ENCODE measurements around the gene TICRR.
"Not testable (repeated sequence)": the region's sequence is repeated elsewhere in the genome, so short reads cannot be mapped to it uniquely, and the experiment has no call there.

TICRR gene

DNA sequence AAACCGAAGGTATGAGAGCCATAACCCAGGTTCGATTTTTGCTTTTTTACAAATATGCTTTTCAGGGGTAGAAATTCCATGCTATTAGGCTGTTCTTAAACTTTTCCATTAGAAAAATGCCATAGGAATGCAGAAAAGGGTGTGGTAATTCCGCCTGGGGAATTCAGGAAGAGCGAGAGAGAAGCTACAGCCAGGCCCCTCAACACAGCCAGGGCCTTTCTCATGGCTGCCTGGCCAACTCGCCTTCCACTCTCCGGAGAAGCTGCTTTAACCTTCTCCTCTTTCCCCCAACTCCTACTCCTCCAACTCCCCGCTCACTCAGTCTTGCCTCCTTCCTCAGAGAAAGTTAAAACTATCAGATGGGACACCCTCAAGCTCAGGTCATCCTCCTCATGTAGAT, 9.1 kb upstream of the TICRR start:
- DNase-seq (ENCODE audit: low spot score) = no peak

DNA sequence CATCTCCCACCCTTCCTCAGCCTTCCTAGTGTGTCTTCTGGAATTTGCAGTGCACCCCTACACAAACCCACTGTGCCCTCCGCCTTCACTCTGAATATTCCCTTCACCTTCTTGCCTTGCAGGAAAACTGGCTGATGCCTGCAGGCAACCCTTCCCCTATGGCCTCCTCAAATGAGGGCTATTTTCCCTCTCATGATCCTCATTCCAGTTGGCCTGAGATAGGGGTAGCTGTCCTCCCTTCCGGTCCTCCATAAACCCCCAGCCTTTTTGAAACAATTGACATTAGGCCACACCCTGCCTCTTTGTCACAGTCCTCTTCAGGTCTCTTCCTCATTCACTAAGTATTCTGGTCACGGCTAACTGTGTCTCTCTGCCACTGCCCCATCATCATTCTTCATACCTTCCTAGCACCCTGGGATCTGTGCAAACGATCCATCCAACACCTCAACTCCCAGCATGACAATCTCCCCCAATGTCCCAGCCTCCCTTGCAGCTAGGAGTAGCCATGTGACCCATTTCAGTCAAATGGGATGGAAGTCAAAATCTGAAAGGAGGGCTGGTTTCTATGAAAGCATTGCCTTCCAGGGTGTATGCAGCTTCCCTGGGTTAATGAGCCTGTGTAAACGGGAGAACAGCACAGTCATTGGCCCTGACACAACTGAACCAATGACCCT, 8.5 kb upstream of the TICRR start:
- no peak for DNase-seq (ENCODE audit: low spot score)

DNA sequence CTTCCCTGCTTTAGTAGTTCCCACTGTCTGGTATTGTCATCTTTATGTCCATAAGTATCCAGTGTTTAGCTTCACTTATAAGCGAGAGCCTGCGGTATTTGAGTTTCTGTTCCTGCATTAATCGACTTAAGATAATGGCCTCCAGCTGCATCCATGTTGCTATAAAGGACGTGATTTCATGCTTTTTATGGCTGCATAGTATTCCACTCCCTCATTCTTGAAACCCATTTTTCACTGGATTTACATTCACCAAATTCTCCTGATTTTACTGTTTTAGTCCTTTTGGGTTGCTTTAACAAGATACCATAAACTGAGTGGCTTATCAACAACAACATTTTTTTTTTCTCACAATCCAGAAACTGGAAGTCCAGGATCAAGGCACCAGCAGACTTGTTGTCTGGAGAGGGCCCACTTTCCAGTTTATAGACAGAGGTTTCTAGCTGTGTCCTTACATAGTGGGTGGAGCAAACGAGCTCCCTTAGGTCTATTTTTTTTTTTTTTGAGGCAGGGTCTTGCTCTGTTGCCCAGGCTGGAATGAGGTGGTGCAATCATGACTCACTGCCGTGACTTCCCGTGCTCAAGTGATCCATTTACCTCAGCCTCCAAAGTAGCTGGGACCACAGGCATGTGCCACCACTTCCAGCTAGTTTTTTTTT, 6.1 kb upstream of the TICRR start:
- DNase-seq (ENCODE audit: low spot score) = no peak

DNA sequence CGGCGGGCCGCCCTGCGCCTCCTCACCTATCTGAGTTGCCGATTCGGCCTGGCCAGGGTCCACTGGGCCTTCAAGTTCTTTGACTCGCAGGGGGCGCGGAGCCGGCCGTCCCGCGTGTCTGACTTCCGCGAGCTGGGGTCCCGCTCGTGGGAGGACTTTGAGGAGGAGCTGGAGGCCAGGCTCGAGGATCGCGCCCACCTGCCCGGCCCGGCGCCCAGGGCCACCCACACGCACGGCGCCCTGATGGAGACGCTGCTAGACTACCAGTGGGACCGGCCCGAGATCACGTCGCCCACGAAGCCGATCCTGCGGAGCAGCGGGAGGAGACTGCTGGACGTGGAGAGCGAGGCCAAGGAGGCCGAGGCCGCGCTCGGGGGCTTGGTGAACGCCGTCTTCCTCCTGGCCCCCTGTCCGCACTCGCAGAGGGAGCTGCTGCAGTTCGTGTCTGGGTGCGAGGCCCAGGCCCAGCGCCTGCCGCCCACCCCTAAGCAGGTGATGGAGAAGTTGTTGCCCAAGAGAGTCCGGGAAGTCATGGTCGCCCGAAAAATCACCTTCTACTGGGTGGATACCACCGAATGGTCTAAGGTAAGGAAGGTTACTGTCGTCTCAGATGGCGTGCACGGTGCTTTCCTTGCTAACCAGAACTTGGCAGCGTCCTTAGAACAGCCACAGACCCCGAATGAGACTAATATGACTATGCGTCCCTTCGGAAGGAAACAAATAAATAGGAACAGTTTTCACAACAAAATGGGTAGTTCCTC, 567 bp downstream of the TICRR start:
- no peak for DNase-seq (ENCODE audit: low spot score)

DNA sequence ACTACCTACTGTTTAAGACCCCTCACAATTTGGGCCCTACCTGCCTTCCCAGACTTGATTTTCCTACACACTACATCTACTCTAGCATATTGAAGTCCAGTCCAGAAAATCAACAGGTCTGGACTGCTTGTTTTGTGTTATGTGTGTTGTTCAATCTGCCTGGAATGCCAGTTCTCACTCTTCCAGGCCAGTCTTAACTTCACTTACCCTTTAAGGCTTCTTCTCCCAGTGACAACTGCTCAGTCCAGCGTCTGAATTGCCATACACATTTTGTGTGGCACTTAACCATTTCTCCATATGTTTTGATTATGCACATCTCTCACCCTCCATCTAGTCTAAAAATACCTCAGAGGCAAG, 1.1 kb downstream of the TICRR start:
- DNase-seq (ENCODE audit: low spot score) = no peak

DNA sequence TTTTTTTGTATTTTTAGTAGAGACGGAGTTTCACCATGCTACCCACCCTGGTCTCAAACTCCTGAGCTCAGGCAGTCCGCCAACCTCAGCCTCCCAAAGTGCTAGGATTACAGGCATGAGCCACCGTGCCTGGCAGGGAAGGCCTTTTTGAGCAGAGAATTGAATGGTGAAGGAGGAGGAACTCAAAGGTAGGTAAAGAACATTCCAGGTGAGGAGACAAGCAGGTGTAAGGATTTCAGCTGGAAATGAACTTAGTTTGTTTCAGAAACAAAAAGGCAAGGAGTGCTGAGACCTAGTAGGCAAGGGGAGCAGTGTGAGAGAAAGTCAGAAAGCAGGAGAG, 2.5 kb downstream of the TICRR start:
- DNase-seq (ENCODE audit: low spot score) = no peak

DNA sequence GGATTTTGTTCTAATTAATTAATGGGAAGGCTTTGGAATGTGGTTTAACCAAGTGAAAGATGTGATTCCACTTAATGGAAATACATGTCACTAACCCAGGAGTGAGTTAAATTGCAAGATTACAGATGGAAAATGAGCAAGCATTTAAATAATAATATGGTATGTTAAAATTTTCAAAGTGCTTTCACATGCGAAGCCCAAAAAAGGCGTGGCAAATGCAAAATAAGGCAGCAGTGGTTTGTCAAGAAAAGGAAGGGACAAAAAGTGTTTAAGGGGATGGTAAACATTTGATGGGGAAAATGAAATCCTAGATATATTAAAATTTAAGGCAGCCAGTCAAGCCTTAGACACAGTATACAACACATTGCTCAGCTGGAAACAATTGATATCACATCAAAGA, 2.9 kb downstream of the TICRR start:
- DNase-seq (ENCODE audit: low spot score) = no peak

DNA sequence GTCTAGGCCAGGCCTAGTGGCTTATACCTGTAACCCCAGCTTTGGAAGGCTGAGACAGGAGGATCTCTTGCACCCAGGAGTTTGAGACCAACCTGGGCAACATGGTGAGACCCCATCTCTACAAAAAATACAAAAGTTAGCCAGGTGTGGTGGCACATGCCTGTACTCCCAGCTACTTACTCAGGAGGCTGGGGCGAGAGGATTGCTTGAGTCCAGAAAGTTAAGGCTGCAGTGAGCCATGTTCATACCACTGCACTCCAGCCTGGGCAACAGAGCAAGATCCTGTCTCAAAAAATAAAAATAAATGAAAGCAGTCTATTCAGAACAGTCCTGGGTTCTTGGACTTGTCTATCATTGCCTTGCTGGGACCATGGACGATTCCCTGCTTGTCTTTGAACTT, 5.5 kb downstream of the TICRR start:
- DNase-seq (ENCODE audit: low spot score) = not testable (repeated sequence)

DNA sequence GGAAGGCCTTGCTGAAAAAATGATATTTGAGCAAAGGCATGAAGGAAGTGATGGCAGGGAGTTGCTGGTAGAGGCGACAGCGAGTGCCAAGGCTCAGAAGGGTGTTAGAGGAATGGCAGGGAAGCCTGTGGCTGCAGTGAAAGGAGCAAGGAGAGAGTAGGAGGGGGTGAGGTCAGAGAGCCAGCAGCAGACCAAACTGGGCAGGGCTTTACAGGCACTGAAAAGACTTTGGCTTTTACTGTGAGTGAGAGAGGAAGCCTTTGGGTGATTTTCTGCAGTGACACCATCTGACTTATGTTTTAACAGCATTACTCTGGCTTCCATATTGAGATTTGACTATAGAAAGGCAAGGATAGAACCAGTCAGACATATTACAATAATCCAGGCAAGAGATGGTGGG, 11.4 kb downstream of the TICRR start:
- no peak for DNase-seq (ENCODE audit: low spot score)

DNA sequence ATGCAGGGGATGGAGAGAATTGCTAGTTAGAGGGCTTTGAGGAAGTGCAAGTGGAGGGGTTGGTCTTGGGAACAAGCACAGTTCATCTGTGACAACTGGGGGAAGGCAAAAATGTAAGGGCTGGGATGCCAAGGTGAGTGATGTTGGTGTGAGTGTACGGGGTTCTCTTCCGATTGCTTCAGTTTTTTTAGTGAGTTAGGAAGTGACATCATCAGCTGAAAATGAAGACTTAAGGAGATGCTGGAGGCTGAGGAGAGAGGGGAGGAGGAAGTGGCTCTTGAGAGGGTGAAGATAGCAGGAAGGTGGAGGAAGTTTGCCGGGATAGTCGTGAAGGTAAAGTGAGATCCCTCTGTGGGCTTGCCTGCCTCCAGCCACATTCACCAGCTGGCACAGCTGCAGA, 12.7 kb downstream of the TICRR start:
- no peak for DNase-seq (ENCODE audit: low spot score)

DNA sequence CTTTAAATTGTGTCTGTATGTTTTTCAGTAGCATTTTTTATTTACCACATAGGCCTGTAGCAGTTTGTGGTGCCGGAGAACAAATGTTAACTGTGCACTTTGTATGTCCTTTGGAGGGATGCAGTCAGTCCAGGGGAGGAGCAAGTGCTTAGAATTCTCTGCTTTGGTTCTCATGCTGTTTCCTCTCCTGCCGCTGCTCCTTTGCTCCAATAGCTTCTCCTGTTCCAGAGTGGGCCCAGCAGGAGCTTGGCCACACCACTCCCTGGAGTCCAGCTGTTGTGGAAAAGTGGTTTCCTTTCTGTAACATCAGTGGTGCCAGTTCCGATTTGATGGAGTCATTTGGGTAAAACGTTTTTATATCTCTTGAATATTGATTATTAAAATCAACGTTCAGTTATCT, 16.6 kb downstream of the TICRR start:
- DNase-seq (ENCODE audit: low spot score) = no peak

DNA sequence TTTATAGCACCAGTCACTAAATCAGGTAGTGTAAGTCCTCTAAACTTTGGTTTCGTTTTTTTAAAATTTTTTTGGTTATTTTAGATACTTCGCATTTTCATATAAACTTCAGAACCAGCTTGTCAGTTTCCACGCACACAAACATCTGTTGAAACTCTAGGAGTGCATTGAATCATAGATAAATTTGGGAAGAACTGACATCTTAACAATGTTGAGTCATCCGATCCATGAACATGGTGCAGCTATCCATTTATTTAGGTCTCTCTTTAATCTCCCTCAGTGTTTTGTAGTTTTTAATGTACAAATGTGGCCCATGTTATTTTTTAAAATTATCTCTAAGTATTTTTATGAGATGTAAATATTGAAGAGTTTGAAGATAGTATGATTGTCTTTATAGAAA, 17.7 kb downstream of the TICRR start:
- DNase-seq (ENCODE audit: low spot score) = no peak

DNA sequence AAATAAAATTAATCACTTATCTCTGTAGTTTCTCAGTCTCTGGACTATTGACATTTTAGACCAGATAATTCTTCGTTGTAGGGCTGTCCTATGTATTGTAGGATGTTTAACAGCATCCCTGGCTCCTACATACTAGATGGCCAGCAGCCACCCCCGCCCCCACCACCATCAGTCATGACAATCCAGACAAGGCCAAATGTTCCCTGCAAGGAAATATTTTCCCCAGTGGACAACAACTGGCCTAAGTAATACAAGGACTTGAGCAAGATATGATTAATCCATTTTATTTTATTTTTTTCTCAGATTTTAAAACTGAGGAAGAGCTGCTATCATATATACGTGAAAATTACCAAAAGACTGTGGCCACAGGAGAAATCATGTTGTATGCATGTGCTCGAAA, 23.8 kb downstream of the TICRR start:
- DNase-seq (ENCODE audit: low spot score) = no peak

DNA sequence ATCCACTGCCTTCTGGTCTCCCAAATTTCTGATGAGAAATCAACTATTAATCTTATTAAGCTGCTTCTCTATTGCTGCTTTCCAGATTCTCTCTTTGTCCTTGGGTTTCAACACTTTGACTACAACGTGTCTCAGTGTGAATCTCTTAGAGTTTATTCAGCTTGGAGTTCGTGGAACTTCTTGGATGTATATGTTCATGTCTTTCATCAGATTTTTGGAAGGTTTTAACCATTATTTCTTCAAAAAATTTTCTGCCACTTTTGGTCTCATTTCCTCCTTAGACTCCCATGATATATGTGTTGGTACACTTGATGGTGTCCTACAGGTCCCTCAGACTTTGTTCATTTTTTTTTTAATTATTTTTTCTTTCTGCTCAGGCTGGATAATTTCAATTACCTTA, 36.0 kb downstream of the TICRR start:
- DNase-seq (ENCODE audit: low spot score) = no peak

DNA sequence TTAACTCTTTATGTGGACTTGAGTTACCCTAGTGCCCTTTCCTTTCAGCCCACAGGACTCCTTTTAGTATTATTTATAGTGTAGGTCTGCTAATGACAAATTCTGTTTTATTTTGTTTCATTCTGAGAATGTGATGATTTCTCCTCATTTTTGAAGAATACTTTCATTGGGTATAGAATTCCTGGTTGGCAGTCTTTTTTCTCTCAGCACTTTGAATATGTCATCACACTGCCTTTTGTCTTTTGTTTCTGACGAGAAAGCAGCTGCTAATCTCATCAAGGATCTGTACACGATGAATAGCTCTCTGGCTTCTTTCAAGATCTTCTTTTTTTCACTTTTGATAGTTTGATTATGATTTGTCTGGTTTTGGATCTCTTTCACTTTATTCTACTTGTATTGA, 37.8 kb downstream of the TICRR start:
- no peak for DNase-seq (ENCODE audit: low spot score)

DNA sequence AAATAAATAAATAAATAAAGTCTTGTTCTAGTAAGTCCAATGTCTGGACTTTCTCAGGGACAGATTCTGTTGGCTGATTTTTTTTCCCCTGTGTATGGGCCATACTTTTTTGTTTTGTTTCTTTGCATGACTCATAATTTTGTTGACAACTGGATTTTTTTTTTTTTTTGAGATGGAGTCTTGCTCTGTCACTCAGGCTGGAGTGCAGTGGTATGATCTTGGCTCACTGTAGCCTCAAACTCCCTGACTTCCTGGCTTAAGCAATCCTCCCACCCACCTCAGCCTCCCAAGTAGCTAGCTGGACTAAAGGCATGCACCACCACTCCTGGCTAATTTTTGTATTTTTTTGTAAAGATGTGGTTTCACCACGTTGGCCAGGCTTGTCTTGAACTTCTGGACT, 38.9 kb downstream of the TICRR start:
- DNase-seq (ENCODE audit: low spot score) = no peak

DNA sequence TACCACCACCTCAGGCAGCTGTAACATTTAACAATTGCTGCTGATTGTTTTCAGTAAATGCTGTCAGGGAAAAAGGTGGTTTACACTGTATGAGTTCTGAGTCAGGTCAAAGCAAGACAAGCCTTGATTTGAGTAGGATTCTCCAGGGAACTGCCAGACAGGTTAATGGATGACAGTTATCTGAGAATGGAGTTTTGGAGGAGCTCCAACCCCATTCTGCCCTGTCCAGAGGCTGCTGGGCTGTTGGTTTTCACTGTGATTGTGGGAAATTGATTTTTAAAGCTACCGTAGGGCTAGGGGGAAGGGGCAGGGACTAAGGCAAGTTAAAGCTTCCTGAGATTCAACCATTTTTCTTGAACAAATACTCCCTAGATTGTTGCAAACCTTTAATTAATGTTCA, 39.9 kb downstream of the TICRR start:
- no peak for DNase-seq (ENCODE audit: low spot score)

DNA sequence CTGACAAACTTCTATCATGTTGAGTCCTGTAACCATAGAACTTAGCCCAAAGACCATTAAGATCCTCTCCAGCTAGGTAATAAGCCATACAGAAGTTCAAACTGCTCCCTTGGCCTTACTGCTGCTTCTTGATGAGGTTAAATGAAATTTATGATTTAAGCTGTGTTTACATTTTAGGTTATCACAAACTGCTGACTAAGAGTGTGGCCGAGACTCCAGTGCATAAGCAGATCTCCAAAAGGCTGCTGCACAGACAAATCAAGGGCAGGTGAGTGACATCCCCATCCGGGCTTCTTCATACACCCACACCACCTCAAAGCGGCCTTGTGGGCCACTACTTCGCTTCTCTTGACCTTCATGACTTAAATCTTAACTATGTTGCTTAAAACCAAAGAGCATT, 41.0 kb downstream of the TICRR start:
- no peak for DNase-seq (ENCODE audit: low spot score)

DNA sequence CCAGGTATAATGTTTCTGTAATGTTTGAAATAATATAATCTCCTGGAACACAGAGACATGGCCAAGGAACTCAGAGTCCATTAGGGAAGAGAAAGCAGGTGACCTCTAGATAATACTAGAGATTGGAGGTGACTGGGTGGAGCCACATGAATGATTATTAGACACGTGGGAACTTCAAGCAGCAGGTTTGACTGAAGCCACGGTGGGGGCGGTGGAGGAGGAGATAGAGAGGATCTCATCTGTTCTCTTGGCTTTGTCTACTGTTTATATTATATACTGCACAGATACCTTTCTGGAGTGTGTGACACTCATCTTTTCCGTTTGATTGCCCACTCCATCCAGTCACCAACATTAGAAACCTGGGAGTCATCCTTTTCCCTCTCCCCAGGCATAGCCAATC, 46.3 kb downstream of the TICRR start:
- no peak for DNase-seq (ENCODE audit: low spot score)

DNA sequence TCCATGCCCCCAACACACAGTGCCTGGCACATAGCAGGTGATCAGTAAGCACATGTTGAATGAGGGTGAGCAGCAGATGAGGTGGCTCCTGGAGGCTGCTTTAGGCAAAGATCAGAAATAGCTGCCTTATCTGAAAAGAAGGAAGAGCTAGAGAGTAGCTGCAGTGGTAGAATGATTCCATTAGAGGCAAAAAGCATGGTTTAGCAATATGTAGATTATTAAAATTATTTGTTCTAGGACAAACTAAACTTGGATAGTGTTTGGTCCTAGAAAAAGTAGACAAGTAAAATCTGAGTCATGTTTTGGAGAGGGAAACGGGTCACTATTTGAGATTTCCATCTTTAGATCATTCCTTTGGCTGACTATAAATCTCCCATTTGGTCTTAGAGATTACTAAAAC, 47.9 kb downstream of the TICRR start:
- no peak for DNase-seq (ENCODE audit: low spot score)

DNA sequence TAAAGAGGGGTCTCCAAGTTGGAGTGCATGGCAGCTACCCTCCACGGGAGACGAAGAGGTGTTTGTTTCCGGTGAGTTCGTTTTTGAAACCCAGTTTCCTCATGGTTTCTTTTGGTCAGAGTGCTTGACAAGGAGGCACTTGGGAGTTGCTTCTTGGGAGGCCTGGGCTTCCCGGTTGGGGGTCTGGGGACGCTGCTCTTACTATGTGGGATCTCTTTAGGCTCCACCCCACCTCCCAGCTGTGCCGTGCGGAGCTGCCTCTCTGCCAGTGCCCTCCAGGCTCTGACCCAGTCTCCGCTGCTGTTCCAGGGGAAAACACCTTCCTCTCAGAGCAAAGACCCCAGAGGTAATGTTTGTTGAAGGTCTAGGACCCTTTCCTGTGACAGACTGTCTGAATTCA, 50.4 kb downstream of the TICRR start:
- no peak for DNase-seq (ENCODE audit: low spot score)

DNA sequence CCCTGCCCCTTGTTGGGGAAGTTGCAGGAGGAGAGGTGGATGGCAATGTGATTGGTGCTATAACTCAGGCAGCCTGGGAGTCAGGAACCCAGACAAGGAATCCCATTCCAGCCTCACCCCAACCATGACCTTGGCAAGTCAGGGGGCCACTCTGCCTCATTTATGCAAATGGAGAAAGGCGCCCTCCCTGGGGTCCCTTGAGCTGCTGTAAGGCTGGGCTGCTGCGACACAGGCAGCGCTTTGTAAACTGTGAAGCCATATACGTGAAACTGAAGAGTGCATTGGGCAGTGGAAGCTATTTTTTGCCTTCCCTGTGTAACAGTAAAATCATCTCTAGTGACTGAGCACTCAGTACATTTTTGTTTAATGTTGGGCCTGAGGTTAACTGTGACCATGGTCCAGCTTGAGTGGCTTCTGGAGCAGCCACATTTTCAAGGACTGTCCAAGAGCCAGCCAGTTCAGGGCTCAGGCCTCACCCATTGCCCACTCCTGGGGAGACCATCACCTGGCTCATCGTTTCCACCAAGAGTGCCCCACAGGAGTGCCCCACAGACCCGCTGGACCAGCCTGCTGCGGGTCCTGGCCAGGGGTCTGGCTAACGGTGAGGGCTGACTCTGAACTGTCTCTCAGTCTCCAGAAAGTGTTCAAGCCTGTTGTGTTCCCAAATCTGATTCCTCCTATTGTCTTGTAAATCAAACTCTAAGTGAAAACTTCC, 52.1 kb downstream of the TICRR start:
- DNase-seq (ENCODE audit: low spot score) = peak; percentile 6

DNA sequence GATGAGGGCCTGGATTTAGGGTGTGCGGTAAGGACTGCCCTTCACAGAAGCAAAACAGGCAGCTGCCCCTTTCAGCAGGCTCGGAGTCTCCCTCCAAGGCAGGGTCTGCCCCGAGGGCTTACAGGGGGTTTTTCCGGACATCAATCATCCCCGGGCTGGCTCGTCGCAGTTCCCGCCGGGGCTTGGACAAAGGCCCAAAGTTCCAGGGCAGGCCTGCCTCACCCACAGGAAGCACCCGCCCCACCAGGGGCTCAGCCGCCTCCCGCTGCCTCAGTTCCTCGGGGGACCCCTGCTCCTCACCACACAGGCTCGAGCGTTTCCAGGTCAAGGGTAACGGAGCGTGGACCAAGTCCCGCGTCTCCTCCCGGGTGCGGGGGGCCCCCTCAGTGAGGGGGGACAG, 53.0 kb downstream of the TICRR start:
- DNase-seq (ENCODE audit: low spot score) = peak; percentile 6

All from HuH-7 (cell line).